NCI-H1694 treated with DMSO at 0.1 percent for 48 hours (cell line): ENCODE data around the gene SRP9.
"Not testable (repeated sequence)": the region's sequence is repeated elsewhere in the genome, so short reads cannot be mapped to it uniquely, and the experiment has no call there.

ENCODE experiments used
- DNase-seq: peaks from one replicate; lab custom pipeline; 2025; lab: John Stamatoyannopoulos, UW

The SRP9 gene

GRCh38 chr1:225755671-225756319, 21.8 kb upstream of the SRP9 start:
- no peak for DNase-seq

- no peak for DNase-seq
Measured at GRCh38 chr1:225757927-225758656, 19.5 kb upstream of the SRP9 start.

GRCh38 chr1:225759972-225760371, 17.7 kb upstream of the SRP9 start:
- not testable (repeated sequence) for DNase-seq

- no peak for DNase-seq
Measured at GRCh38 chr1:225760531-225760930, 17.1 kb upstream of the SRP9 start.

- DNase-seq = not testable (repeated sequence)
Measured at GRCh38 chr1:225761395-225761794, 16.2 kb upstream of the SRP9 start.

GRCh38 chr1:225762002-225762441, 15.6 kb upstream of the SRP9 start:
- DNase-seq = no peak

GRCh38 chr1:225762444-225762843, 15.2 kb upstream of the SRP9 start:
- no peak for DNase-seq

GRCh38 chr1:225763716-225764548, 13.7 kb upstream of the SRP9 start:
- DNase-seq = no peak

GRCh38 chr1:225765982-225766674, 11.5 kb upstream of the SRP9 start:
- DNase-seq = no peak

GRCh38 chr1:225766967-225767633, 10.5 kb upstream of the SRP9 start:
- DNase-seq = peak; percentile 94

- DNase-seq = peak; percentile 92
Measured at GRCh38 chr1:225767634-225768540, 9.7 kb upstream of the SRP9 start.

GRCh38 chr1:225768662-225769426, 8.8 kb upstream of the SRP9 start:
- DNase-seq = peak; percentile 30

GRCh38 chr1:225769687-225770086, 7.9 kb upstream of the SRP9 start:
- no peak for DNase-seq

GRCh38 chr1:225770561-225771248, 6.9 kb upstream of the SRP9 start:
- DNase-seq = no peak

GRCh38 chr1:225771661-225772322, 5.8 kb upstream of the SRP9 start:
- DNase-seq = no peak

GRCh38 chr1:225772323-225772768, 5.3 kb upstream of the SRP9 start:
- DNase-seq = peak; percentile 88

- DNase-seq = no peak
Measured at GRCh38 chr1:225772848-225773247, 4.8 kb upstream of the SRP9 start.
